Measurements from ENCODE around the gene MRPL43. TPM values are rescaled to one million over a fixed set of nuclear protein-coding genes. Genes with fewer than 3 reads are reported as not detected.

Gene MRPL43
- total and polyA plus RNA-seq, 9 of the 15 experiments (the other 6 are each of a cell fraction or from before 2014, with no cell fraction given): 15.1 to 63.7 (median 37.2) TPM

DNA sequence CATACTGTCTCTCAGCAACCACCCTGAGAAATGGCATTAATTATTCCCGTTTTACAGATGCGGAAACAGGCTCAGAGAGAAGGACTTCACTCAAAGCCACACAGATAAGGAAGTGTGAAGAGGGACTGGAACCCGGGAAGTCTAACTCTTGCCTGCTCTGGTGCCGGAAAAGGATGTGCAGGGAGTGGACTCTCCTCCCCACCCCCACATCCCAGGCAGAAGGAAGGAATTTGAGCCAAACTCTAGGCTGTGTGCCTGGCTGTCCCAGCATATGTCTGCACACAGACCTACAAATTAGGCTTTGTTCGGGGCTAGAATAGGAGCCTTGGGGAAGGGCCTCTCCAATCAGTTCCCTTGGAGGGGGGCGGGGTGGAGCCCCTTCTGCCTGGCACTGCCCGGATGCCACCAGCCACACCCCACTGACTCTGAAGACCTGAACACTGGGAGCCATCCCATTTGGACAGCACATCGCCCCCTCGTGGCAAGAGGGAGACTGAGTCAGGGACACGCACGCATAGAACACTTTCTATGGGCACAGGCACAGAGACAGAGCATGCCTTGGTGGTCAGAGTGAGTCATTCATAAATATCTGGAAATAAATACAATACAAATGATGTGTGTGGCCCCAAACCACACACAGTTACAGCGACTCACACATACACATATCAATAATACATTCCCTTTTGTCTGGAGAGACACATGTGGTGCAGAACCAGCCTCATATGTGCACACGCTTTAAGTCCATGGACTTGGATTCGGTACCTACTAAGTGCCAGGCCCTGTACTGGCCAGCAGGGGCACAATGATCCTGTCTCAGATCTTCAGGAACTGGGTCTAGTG lies 25.4 kb upstream of the MRPL43 start (continued):
- TF ChIP-seq, protein P1, sequence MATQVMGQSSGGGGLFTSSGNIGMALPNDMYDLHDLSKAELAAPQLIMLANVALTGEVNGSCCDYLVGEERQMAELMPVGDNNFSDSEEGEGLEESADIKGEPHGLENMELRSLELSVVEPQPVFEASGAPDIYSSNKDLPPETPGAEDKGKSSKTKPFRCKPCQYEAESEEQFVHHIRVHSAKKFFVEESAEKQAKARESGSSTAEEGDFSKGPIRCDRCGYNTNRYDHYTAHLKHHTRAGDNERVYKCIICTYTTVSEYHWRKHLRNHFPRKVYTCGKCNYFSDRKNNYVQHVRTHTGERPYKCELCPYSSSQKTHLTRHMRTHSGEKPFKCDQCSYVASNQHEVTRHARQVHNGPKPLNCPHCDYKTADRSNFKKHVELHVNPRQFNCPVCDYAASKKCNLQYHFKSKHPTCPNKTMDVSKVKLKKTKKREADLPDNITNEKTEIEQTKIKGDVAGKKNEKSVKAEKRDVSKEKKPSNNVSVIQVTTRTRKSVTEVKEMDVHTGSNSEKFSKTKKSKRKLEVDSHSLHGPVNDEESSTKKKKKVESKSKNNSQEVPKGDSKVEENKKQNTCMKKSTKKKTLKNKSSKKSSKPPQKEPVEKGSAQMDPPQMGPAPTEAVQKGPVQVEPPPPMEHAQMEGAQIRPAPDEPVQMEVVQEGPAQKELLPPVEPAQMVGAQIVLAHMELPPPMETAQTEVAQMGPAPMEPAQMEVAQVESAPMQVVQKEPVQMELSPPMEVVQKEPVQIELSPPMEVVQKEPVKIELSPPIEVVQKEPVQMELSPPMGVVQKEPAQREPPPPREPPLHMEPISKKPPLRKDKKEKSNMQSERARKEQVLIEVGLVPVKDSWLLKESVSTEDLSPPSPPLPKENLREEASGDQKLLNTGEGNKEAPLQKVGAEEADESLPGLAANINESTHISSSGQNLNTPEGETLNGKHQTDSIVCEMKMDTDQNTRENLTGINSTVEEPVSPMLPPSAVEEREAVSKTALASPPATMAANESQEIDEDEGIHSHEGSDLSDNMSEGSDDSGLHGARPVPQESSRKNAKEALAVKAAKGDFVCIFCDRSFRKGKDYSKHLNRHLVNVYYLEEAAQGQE (IDR thresholded peaks at IDR 0.05; ENCODE audit: borderline replicate concordance): peak; percentile 32; the same call in 1 of the 2 replicates
- TF ChIP-seq, protein P1 (CRISPR knock-in tag; IDR thresholded peaks at IDR 0.05; ENCODE audit: low read depth): no peak
- TF ChIP-seq CREM (IDR thresholded peaks at IDR 0.05; ENCODE audit: low read depth) (peak; percentile 20; the same call in 1 of the 2 replicates), UBTF (IDR thresholded peaks at IDR 0.05; ENCODE audit: borderline replicate concordance in 1 of 2, low read depth in 2 of 2, low read length in 2 of 2) (no peak), CTCFL (IDR thresholded peaks at IDR 0.05; ENCODE audit: borderline replicate concordance, insufficient read depth, low read depth, low read length, poor library complexity, severe bottlenecking) (peak; percentile 17), SMC3 (conservative IDR thresholded peaks at IDR 0.05; ENCODE audit: insufficient read depth, low read depth, low read length) (0 out of 2 replicates have a peak, but pooled peaks have one; percentile 25), ZZZ3 (IDR thresholded peaks at IDR 0.05) (no peak), CTCF (IDR thresholded peaks at IDR 0.05 in 2 of 3, conservative IDR thresholded peaks at IDR 0.05 in 1 of 3; ENCODE audit: insufficient read depth in 2 of 3, low read depth in 1 of 3, low read length in 3 of 3) (peak; percentile 69 to 82 (median 72)), GTF2F1 (IDR thresholded peaks at IDR 0.05; ENCODE audit: low read depth, low read length) (no peak)
